Measurements from ENCODE around the gene SUPT16H. TPM values are rescaled to one million over a fixed set of nuclear protein-coding genes. Genes with fewer than 3 reads are reported as not detected.

The SUPT16H gene
- total and polyA plus RNA-seq, 12 donors, result 39.2 to 76.4 (median 49.1) TPM

DNA sequence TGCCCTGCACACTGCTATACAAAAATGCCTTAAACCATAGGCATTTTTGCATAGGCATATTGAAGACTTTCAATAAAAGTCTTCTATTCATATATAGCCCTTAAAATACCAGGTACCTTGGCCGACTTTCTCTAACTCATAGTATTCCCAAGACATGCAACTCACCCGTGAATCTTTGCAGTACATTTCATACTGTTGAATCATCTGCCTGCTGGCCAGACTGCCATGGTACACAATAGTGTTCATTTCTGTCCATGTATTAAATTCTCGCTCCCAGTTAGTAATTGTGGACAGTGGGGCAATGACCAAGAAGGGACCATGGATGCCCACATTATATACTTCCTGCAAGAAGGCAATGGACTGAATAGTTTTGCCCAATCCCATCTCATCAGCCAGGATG lies 24.3 kb upstream of the SUPT16H start:
- H3K36me3 ChIP-seq (replicated peaks in 1 of 2), result peaks cover 0 to 100% of the 10 kb centered on the region in 2 donors

GRCh38 chr14:21406213-21406612 lies 22.4 kb upstream of the SUPT16H start:
- TF ChIP-seq CTCF (IDR thresholded peaks at IDR 0.05), result no peak
- no peak for TF ChIP-seq POLR2A (IDR thresholded peaks at IDR 0.05)
- no peak overlapping the region for H3K27ac ChIP-seq
- H3K27me3 ChIP-seq, result no peaks in the 10 kb centered on the region
- H3K9me3 ChIP-seq (replicated peaks in 1 of 3), result no peaks in the 10 kb centered on the region
- no peaks in the 10 kb centered on the region for H3K4me1 ChIP-seq (replicated peaks in 1 of 2)
- DNase-seq, result no peak
- H3K36me3 ChIP-seq (replicated peaks in 1 of 2), result peaks cover 0 to 100% of the 10 kb centered on the region in 2 donors
- intact Hi-C loops (cut with DNase I), result loop anchor here in 1 of 2 donors (10.0 kb wide), 1 partner anchor 51 kb away; no protein-coding TSS in a partner anchor
- no peak overlapping the region for H3K4me3 ChIP-seq

More for the DNA sequence above, 24.3 kb upstream of the SUPT16H start:
- DNase-seq, result no peak
- Histone ChIP-seq H3K4me3 (no peak overlapping the region), H3K9me3 (replicated peaks in 1 of 3) (no peaks in the 10 kb centered on the region), H3K27ac (no peak overlapping the region), H3K4me1 (replicated peaks in 1 of 2) (no peaks in the 10 kb centered on the region), H3K27me3 (no peaks in the 10 kb centered on the region)
- TF ChIP-seq CTCF (IDR thresholded peaks at IDR 0.05), result no peak
- no peak for TF ChIP-seq POLR2A (IDR thresholded peaks at IDR 0.05)
- 68 to 81% (median 72%) methylated on average over 3 of the region's 3 CpGs for WGBS, 4 donors
- intact Hi-C loops (cut with DNase I), result loop anchor here in 1 of 2 donors (10.0 kb wide), 1 partner anchor 53 kb away; no protein-coding TSS in a partner anchor

GRCh38 chr14:21405097-21405496 lies 21.3 kb upstream of the SUPT16H start:
- Histone ChIP-seq H3K36me3 (replicated peaks in 1 of 2) (peaks cover 0 to 100% of the 10 kb centered on the region in 2 donors), H3K9me3 (replicated peaks in 1 of 3) (no peaks in the 10 kb centered on the region), H3K27me3 (no peaks in the 10 kb centered on the region), H3K4me1 (replicated peaks in 1 of 2) (no peaks in the 10 kb centered on the region), H3K27ac (no peak overlapping the region), H3K4me3 (no peak overlapping the region)
- TF ChIP-seq POLR2A (IDR thresholded peaks at IDR 0.05) (no peak), CTCF (IDR thresholded peaks at IDR 0.05) (no peak)
- intact Hi-C loops (cut with DNase I), result loop anchor here in 1 of 2 donors (10.0 kb wide), 1 partner anchor 50 kb away; no protein-coding TSS in a partner anchor
- whole genome bisulfite sequencing, 4 donors, result 63 to 77% (median 70%) methylated on average over 3 of the region's 3 CpGs
- DNase-seq, result no peak

- Histone ChIP-seq H3K4me3 (no peak overlapping the region), H3K36me3 (replicated peaks in 1 of 2) (peaks cover 0 to 100% of the 10 kb centered on the region in 2 donors), H3K9me3 (replicated peaks in 1 of 3) (no peaks in the 10 kb centered on the region), H3K27ac (no peak overlapping the region), H3K27me3 (no peaks in the 10 kb centered on the region), H3K4me1 (replicated peaks in 1 of 2) (no peaks in the 10 kb centered on the region)
- intact Hi-C loops (cut with DNase I), result no loop called here
- DNase-seq, result no peak
- 93 to 98% (median 95%) methylated on average over 5 of the region's 5 CpGs for WGBS, 4 donors
- TF ChIP-seq POLR2A (IDR thresholded peaks at IDR 0.05) (no peak), CTCF (IDR thresholded peaks at IDR 0.05) (no peak)
Measured at GRCh38 chr14:21399311-21399870, 15.6 kb upstream of the SUPT16H start.

All from adrenal gland (tissue), 12 donors.